ENCODE data around the gene PRR22.
A peak's percentile ranks its signal among the peaks of the same experiment; 100 is the strongest.

PRR22 gene

GRCh38 chr19:5814123-5814851 lies 29.7 kb upstream of the PRR22 start:
- DNase-seq (ENCODE audit: low read depth in 2 of 2, low spot score in 1 of 2), result no peak

GRCh38 chr19:5811117-5811516 lies 26.6 kb upstream of the PRR22 start:
- no peak for DNase-seq (ENCODE audit: low read depth in 2 of 2, low spot score in 1 of 2)

GRCh38 chr19:5809469-5809868 lies 24.9 kb upstream of the PRR22 start:
- DNase-seq (ENCODE audit: low read depth in 2 of 2, low spot score in 1 of 2), result no peak

- DNase-seq (ENCODE audit: low read depth in 2 of 2, low spot score in 1 of 2), result no peak
Observed at GRCh38 chr19:5809053-5809452, 24.5 kb upstream of the PRR22 start.

GRCh38 chr19:5808120-5808816 lies 23.7 kb upstream of the PRR22 start:
- DNase-seq (ENCODE audit: low read depth in 2 of 2, low spot score in 1 of 2), result no peak

- no peak for DNase-seq (ENCODE audit: low read depth in 2 of 2, low spot score in 1 of 2)
Observed at GRCh38 chr19:5806905-5807304, 22.4 kb upstream of the PRR22 start.

- no peak for DNase-seq (ENCODE audit: low read depth in 2 of 2, low spot score in 1 of 2)
Observed at GRCh38 chr19:5806133-5806489, 21.6 kb upstream of the PRR22 start.

GRCh38 chr19:5805462-5806132 lies 21.1 kb upstream of the PRR22 start:
- peak in 1 of 2 donors; percentile 36 for DNase-seq (ENCODE audit: low read depth in 2 of 2, low spot score in 1 of 2)

GRCh38 chr19:5804516-5805461 lies 20.2 kb upstream of the PRR22 start, which contains the start of gene NRTN:
NRTN (plus strand) TSS chr19:5805067; CDS start chr19:5824166, 19,099 bp downstream.
- no peak for DNase-seq (ENCODE audit: low read depth in 2 of 2, low spot score in 1 of 2)

GRCh38 chr19:5803752-5804515 lies 19.4 kb upstream of the PRR22 start:
- DNase-seq (ENCODE audit: low read depth in 2 of 2, low spot score in 1 of 2), result peak; percentile 73 to 80

- no peak for DNase-seq (ENCODE audit: low read depth in 2 of 2, low spot score in 1 of 2)
Observed at GRCh38 chr19:5803441-5803751, 18.9 kb upstream of the PRR22 start.

- DNase-seq (ENCODE audit: low read depth in 2 of 2, low spot score in 1 of 2), result no peak
Observed at GRCh38 chr19:5801796-5802619, 17.5 kb upstream of the PRR22 start.

GRCh38 chr19:5800361-5801270 lies 16.1 kb upstream of the PRR22 start:
- DNase-seq (ENCODE audit: low read depth in 2 of 2, low spot score in 1 of 2), result no peak

GRCh38 chr19:5799247-5800241 lies 15.0 kb upstream of the PRR22 start:
- no peak for DNase-seq (ENCODE audit: low read depth in 2 of 2, low spot score in 1 of 2)

- DNase-seq (ENCODE audit: low read depth in 2 of 2, low spot score in 1 of 2), result no peak
Observed at GRCh38 chr19:5798244-5798643, 13.7 kb upstream of the PRR22 start.

GRCh38 chr19:5795382-5795919 lies 10.9 kb upstream of the PRR22 start:
- DNase-seq (ENCODE audit: low read depth in 2 of 2, low spot score in 1 of 2), result no peak

- no peak for DNase-seq (ENCODE audit: low read depth in 2 of 2, low spot score in 1 of 2)
Observed at GRCh38 chr19:5793188-5793587, 8.6 kb upstream of the PRR22 start.

All from stimulated activated CD8-positive, alpha-beta memory T cell treated with anti-CD3 and anti-CD28 coated beads, Interleukin-4, amount 100 ng/mL, for 1 hour (primary cell).